Activated CD4-positive, CD25-positive, alpha-beta regulatory T cell treated with anti-CD3 and anti-CD28 coated beads, Interleukin-2, amount 50 U/mL, for 16 hours (primary cell): ENCODE measurements around the gene REN.

Source experiments
- DNase-seq: peaks from one replicate; pipeline ENCODE4 v3.0.0-alpha.2; 2020; ENCODE audit warnings: low read depth, low spot score

REN gene

DNA sequence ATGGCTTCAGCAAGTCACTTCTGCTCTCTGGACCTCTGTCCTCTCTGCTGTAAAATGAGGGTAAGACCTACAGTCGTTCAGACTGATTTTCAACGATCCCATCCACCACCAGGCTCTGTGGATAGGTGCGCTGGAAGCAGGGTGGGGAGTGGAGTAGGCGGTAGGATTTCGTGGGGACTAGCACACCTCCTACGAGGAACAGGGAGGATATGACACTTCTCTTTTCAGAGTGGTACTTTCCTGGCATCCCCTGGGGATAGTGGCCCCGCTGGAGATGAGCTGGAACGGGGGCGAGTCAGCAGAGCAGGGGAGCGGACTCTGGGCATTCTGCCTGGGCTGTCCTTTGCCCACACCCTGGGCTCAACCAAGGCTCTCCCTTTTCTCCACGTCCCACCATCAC, 32.0 kb downstream of the REN start:
- DNase-seq: no peak

DNA sequence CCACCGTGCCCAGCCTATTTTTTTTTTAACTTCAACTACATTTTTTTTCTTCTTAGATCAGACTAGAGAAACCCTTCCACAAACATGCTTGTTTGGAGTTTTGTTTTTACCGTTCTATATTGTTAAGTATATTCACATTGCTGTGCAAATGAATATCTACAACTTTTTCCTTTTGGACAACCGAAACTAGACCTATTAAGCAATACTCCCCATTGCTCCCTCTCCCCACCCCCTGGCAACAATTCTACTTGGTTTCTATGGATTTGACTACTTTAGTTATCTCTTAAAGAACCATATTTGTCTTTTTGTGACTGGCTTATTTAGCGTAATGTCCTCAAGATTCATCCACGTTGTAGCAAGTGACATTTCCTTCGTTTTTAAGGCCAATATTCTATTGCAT, 33.4 kb downstream of the REN start:
- no peak for DNase-seq

DNA sequence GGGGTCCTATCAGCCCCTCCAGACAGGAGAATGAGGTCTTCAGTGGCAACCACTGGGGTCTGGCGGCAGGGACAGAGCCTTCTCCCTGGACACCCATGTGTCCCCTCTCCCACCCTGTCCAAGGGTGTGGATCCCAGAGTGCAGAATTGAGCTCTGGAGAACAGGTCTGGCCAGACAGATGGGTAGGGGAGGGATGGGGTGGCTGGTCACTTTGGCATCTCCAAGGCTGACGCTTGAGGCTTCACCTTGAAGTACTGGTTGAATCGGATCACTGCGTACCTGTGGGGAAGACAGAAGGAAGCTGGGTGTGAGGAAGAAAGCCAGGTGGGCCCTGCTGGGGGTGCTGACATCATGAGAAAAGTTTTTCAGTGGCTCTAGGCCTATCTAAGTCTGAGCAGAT, 34.2 kb downstream of the REN start:
- no peak for DNase-seq

DNA sequence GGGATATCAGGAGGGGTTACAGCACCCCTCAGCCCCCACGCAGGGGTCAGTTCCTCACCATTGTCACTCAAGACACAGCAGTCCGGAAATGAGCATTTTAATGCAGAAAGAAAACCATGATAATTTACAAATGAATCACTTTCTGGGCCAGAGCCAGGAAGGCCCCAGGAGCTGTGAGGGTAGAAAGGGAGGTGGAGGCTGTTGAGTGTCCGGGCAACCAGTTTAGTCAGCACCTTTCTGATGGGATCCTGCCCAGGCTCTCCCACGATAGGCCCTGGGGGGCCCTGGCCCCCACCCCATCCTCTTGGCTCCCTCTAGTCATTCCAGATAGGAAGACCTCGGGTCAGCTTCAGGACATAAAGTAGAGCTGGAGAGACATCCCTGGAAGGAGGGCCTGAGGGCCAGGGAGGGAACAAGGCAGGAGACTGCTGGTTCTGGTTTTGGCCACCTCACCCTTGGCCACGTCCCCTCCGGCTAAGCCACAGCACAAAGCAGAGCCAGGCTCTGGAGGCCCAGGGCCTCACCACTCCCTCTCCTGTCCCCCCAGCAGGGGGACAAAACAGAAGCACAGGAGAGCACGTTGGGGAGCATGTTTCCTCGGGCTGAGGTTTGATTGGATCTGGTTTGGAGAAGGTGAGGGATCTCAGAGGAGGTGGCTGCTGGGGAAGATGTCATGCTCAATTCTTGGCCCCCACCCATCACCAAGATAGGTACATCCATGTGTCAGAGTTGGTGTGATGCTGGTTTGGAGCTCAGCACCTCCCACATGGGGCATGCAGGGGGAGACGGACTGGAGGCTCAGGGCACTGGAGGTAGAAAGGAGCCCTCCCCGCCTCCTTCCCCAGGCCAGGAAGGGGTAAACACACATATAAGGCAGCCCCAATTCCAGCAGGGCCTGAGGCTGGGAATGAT, 34.9 kb downstream of the REN start:
- DNase-seq: no peak

DNA sequence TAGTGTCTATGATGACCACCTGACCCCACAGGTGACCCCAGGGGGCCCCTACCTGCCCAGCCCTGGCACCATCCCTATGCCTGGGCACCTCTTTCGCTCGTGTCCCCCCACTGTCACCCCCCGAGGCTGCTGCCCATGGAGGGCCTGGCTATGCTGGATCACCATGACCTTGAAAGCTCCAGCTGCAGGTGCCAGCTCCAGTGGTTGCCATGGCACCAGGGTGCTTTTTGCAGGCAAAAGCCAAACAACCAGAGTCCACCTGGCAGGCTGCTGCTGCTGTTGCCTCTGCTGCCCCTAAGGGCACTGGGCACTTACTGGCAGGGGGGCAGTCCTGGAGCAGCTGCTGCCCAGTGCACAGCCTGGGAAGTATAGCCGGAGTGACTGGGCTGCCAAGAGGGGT, 36.0 kb downstream of the REN start:
- no peak for DNase-seq

DNA sequence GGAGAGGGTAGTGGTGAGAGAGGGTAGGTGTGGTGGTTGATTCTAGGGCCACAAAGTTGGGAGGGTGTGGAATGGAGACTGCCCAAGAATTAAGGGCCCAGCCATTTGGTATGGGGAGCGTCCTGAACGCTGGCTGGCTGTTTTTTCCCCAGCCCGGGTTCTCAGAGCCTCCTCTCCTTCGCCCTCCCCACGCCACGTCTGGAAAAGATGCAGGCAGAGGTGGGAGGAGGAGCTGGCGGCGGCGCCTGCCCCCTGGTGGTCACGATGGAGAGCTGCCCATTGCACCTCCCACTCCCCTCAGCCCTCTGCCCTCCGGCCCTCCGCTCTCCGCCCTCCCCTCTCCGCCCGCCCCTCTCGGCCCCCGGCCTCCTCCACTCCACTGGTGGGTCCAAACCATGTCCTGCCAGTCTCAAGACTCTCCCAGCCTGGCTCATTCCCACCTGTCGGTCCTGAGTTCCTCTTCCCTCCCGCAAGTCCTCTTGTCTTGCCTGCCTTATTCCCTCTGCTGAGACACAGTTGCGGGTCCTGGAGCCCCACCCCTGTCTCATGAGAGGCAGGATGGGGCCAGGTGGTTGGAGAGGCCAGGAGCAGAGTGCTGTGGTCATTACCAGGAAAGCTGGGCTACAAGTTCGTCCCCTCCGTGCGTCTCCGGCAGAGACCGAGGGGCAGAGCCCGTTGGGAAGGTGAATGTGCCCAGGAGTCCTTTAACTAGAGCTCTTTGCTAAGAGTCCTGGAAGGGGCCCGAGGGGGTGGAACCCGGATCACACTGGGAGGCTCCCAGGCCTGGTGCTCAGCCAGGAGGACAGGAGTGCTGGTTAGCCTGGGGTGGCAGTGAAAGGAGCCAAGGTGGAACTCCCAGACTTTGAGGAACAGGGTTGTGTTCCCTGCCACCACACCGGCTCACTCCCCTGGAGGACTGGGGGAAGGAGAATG, 36.9 kb downstream of the REN start:
- DNase-seq: peak; percentile 6

DNA sequence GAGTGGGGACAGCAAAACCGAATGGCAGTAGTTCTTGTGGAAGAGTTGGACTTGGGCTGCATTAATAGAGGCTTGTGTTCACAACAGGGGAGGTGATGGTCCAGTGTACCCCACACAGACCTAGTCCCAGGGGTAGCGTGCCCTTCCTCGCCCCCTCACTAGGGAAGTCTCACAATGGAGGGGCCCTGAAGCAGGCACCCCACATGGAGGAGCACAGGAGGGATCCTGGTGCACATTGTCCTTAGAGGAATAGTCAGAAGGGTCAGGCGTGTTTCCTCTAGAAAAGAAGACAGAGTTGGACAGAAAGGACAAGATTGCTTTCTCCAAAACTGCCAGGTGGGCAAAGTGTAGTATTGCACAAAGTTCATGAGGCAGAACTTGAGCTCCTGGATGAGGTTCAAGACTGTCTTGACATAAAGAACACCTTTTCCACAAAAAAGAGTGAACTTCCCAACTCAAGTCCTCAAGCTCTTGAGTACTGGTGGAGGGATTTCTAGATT, 37.6 kb downstream of the REN start:
- DNase-seq: no peak

DNA sequence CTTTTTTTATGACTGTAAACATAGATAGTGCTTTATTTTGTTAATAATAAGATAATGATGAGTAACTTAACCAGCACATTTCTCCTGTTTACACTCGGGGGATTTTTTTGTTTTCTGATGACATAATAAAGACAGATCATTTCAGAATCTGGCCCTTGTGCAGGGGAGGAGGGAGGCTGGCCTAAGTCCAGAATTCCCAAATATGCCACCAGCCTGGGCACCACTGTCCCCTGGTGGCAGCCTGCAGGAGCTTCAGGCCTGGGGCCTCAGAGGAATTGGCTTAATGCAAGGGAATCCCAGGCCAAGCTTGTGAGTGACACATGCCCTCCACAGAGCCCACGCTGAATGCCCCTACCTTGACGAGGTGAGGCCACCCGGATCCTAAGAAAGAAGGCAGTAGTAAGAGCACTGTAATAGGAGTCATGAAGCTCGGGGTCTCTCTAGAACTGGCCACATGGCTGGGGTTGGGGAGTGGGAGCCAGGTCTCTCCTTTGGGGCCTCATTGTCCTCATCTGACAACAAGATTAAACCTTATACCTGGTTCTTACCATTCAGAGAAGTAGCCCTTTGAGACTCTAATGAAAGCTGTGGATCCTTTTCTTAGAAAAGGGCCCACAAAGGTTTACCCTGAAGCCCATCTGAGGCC, 38.4 kb downstream of the REN start:
- no peak for DNase-seq

DNA sequence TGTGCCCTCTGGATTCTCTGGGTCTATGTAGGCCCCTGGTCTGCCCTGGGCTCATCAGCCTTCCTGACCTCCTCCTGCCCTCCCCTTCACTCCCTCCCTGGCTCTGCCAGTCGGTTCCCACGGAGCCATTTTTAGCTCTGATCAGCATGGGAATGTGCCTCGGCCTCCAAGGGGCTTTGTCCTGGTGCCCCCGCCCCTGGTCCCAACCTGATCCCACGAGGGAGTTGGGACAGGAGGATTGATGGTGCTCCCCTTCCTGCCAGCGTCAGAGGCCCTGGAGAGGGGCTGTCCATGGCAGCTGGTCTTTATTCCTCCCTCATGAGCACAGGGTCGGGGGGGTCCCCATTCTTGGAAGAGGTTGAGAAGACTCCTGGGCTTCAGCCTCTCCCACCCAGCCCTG, 39.2 kb downstream of the REN start:
- DNase-seq: no peak

DNA sequence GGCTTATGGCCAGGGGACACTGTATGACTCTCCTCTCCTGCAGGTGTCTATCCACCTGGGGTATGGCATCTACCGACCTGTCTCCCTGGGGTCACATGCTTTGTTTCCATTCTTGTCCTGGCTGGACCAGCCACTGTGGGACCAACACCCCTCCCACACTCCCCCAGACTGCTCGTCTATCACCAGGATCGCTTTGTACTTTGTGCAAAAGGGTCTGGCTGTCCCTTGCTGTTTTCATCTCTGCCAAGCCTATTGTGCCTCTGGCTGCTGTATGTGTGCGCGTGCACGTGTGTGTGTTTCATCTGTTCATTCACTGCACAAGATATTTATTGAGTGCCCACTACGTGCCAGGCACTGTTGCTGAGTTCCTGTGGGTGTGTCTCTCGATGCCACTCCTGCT, 39.8 kb downstream of the REN start:
- no peak for DNase-seq

DNA sequence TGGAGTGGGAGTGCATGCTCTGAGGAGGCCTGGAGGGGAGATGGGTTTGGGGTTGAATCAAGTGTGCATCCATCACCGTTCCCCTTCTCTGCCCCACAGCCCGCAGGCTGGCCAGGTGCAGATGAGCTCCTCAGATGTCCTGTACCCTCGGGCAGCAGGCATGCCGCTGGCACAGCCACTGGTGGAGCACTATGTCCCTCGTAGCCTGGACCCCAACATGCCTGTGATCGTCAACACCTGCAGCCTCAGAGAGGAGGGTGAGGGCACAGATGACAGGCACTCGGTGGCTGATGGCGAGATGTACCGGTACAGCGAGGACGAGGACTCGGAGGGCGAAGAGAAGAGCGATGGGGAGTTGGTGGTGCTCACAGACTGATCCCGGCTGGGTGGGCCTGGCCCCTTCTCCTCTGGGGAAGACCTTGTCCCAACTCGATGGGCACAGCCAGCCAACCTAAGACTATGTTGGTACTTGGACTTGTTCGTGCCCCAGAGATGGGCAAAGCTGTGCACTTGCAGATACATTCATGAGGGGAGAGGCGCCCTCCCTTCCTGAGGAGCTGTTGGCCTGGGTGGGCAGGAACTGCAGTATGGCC, 40.3 kb downstream of the REN start:
- no peak for DNase-seq

DNA sequence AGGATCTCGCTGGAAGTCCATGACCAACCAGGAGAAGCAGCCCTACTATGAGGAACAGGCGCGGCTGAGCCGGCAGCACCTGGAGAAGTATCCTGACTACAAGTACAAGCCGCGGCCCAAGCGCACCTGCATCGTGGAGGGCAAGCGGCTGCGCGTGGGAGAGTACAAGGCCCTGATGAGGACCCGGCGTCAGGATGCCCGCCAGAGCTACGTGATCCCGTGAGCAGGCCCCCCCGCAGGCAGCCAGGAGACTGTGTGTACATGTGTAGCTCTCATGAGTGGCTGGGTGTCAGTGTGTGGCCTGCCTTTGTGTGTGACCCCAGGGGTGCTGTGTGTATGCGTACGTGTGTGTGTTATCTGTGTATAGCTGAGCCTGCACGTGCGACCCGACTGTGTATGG, 41.5 kb downstream of the REN start:
- no peak for DNase-seq

DNA sequence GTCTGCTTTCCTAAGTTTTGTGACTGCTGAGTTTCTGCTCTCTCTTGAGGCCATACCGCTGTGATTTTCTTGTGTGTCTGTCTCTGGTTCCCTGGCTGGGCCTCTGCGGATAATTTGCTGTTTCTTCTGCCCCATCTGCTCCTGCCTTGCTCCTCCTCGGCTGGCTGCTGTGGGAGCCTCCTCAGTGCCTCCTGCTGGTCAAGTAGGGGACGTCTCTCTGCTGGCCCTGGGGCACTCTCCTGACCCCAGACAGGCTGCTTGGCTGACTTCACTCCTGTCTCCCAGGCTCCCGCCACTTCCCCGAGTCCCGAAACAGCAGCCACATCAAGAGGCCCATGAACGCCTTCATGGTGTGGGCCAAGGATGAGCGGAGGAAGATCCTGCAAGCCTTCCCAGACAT, 42.8 kb downstream of the REN start:
- DNase-seq: no peak

DNA sequence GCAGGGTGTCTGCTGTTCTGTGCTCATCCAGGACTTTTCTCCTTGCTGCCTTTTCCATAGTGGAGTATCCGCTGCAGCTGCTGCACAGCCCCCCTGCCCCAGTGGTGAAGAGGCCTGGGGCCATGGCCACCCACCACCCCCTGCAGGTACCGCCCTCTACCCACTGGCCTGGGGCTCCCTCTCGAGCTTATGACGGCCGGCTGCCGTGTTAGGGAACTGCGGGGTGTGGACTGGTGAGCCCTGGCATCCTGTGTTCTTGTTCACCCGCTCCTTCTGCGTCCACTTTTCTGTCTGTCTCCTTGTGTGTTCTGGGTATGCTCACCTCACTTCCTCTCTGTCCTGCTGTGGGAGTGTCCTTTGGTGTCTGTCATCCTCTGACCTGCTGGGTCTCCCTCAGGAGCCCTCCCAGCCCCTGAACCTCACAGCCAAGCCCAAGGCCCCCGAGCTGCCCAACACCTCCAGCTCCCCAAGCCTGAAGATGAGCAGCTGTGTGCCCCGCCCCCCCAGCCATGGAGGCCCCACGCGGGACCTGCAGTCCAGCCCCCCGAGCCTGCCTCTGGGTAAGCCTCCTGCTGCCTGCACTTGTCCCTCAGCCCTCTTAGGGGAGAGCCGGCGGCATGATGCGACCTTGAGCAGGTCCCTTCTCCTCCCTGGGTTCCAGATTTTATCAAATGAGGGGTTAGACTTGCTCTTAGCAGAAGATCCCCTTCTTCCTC, 44.1 kb downstream of the REN start:
- DNase-seq: no peak

DNA sequence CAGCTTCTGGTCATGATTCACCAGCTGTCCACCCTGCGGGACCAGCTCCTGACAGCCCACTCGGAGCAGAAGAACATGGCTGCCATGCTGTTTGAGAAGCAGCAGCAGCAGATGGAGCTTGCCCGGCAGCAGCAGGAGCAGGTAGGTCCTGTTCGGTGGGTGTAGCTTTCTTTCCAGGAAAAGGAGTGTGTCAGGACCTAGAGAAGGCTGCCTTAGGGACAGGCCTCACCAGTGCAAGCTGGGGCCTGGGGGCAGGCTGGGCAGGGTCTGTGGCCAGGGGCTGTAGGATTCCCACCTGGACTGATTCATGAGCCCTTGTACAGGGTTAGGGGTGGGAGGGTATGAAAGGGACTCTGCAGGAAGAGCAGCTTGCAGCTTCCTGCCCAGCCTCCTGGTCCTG, 49.6 kb downstream of the REN start:
- no peak for DNase-seq

DNA sequence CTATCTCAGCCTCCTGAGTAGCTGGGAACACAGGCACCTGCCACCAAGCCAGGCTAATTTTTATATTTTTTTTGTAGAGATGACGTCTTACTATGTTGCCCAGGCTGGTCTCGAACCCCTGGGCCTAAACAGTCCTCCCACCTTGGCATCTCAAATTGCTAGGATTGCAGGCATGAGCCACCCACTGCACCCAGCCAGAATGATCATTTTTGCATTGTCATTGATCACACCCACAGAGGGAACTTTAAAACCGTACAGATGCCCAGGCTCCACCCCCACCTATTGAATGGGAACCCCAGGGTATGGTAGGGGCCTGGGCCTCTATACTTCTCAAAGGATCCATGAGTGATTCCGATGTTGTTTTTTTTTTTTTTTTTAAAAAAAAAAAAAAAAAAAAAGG, 51.0 kb downstream of the REN start:
- DNase-seq: no peak

DNA sequence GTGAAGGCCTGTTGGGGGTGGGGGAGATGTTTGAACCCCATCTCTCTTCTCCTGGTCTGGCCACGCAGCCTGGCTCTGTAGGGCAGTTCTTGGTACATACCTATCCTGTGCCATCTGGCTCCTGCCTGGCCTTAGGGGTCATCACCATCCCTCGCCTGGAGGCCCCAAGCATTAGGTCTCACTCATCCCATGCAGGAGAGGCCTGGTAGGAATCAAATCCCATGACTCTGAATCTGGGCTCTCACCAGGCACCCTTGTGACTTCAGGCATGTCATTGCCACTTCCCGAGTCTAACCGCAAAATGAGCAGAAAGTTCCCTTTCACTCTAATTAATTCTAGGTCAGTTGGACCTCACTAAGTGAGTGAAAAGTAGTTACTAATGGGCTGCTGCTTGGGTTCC, 51.5 kb downstream of the REN start:
- no peak for DNase-seq

DNA sequence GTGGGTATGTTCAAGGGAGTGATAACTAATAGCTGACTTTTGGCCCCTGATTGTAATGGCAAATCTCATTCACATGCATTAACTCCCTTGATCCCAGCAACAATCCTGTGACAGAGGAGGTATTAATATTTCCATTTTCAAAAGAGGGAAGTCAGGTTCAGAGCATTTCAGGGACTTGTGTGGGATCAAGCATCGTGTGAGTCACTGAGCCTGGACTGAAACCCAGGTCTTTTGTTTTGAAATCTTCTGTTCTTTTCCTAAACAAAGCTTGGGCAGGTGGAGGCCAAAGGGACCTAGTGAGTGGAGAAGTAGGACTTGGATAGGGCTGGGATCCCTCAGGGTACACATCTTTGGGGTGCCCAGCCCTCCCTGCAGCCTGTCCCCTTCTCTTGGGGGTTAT, 52.2 kb downstream of the REN start:
- no peak for DNase-seq

DNA sequence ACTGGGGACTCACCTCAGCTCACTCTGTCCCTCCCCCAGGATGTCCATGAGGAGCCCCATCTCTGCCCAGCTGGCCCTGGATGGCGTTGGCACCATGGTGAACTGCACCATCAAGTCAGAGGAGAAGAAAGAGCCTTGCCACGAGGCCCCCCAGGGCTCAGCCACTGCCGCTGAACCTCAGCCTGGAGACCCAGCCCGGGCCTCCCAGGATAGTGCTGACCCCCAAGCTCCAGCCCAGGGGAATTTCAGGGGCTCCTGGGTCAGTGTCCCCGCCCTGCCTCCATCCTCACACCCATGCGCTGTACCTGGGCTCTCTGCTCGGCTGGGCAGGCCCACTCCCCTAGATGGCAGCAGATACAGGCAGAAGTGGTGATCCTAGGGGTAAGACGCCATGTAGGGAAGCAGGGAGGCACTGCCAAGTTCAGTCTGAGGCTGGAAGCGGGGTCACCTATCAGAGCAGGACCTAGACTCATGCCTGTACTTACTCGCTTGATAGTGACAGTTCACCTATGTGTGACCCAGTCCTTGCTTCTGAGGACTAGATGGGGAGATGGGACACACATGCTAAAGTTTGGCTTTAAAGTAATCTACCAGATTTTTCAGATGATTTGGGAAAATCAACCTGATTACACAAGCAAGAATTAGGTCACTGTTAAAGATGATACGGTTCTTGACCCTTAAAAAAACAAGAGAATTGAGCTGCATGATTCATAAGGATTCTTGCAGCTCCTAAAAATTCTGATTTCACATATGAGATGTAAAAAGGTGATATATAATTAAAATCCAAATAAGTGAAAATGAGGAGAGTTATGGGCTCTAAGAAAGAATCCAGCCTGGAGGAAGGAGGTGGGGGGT, 53.0 kb downstream of the REN start:
- DNase-seq: no peak
